Measurements from ENCODE around the gene FBXO47. TPM values are rescaled to one million over a fixed set of nuclear protein-coding genes. Genes with fewer than 3 reads are reported as not detected.

Gene FBXO47
- total and polyA plus RNA-seq, 2 donors (not counting 3 experiments of a cell fraction or from before 2014, with no cell fraction given) = not detected

DNA sequence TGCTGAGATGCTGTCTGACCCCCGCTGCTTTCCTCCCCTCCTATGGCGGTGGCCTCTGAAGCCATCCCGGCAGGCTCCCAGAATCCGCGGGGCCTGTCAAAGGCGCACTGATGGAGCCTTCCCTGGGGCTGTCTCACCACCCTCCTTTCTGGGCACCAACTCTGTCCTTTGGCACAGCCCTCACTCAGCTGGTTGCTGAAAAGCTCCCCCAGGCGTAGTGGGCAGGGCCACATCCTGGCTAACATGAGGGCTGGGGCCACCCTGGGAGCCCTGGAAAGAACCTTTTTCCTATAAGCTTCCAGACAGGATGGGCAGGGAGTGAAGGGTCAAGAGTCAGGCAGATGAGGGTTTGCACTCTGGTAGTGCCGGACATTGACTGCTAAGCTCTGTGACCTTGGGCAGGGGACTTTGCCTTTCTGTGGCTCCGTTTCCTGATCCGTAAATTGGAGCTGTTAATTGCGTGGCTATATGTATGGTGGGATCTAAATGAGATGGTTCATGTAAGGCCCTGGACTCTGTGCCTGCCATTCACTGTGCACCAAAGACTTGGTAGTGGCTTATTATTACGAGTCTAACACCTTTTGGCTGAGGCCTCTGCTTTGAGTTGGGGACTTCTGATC is 69.4 kb downstream of the FBXO47 start:
- H3K4me2 ChIP-seq (ENCODE audit: insufficient read depth, low read length) = no peak overlapping the region
- DNase-seq (ENCODE audit: low read depth, low spot score) = peak; percentile 46
- peaks cover 68% of the 10 kb centered on the region for H3K4me1 ChIP-seq (ENCODE audit: control insufficient read depth, extremely low read depth, insufficient read depth, low read length)
- dilution Hi-C loops (cut with MboI; ENCODE audit: extremely low pct_ligation_motif_present, low sequenced_read_pairs) = no loop called here
- H4K20me1 ChIP-seq (replicated peaks; ENCODE audit: control insufficient read depth, extremely low read depth, insufficient read depth, low read length) = no peaks in the 10 kb centered on the region
- no peak overlapping the region for H3K4me3 ChIP-seq (replicated peaks in 1 of 3; ENCODE audit: insufficient read depth in 1 of 3, low read depth in 1 of 3, low read length in 3 of 3)
- TF ChIP-seq GATA2 (IDR thresholded peaks at IDR 0.05; ENCODE audit: insufficient read depth, insufficient read length, low read depth, low read length) (no peak), POLR2AphosphoS5 (IDR thresholded peaks at IDR 0.05; ENCODE audit: insufficient read depth, low read depth, low read length) (no peak), MYC (IDR thresholded peaks at IDR 0.05; ENCODE audit: low read depth, low read length) (no peak), POLR2A (IDR thresholded peaks at IDR 0.05; ENCODE audit: low read depth, low read length) (no peak), EZH2 (IDR thresholded peaks at IDR 0.05; ENCODE audit: borderline replicate concordance, low read depth, low read length, severe bottlenecking) (no peak), FOS (IDR thresholded peaks at IDR 0.05; ENCODE audit: borderline replicate concordance, insufficient read depth, low read length) (no peak), JUN (IDR thresholded peaks at IDR 0.05; ENCODE audit: borderline replicate concordance, insufficient read depth, insufficient read length, low read depth) (no peak)
- TF ChIP-seq, protein P1, sequence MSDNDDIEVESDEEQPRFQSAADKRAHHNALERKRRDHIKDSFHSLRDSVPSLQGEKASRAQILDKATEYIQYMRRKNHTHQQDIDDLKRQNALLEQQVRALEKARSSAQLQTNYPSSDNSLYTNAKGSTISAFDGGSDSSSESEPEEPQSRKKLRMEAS (IDR thresholded peaks at IDR 0.05; ENCODE audit: insufficient read depth, insufficient read length) = no peak
- TF ChIP-seq, protein P2, sequence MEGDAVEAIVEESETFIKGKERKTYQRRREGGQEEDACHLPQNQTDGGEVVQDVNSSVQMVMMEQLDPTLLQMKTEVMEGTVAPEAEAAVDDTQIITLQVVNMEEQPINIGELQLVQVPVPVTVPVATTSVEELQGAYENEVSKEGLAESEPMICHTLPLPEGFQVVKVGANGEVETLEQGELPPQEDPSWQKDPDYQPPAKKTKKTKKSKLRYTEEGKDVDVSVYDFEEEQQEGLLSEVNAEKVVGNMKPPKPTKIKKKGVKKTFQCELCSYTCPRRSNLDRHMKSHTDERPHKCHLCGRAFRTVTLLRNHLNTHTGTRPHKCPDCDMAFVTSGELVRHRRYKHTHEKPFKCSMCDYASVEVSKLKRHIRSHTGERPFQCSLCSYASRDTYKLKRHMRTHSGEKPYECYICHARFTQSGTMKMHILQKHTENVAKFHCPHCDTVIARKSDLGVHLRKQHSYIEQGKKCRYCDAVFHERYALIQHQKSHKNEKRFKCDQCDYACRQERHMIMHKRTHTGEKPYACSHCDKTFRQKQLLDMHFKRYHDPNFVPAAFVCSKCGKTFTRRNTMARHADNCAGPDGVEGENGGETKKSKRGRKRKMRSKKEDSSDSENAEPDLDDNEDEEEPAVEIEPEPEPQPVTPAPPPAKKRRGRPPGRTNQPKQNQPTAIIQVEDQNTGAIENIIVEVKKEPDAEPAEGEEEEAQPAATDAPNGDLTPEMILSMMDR (IDR thresholded peaks at IDR 0.05; ENCODE audit: extremely low read depth in 1 of 2, insufficient read depth in 1 of 2, low read depth in 1 of 2, low read length in 2 of 2) = no peak
- no peaks in the 10 kb centered on the region for H3K9me1 ChIP-seq (replicated peaks; ENCODE audit: control insufficient read depth, extremely low read depth, insufficient read depth, low read length)
- BruUV-seq (replicated peaks) = no TSS peak
- H2AFZ ChIP-seq (ENCODE audit: low read depth, low read length) = no peak overlapping the region
- peaks cover 0 to 10% of the 10 kb centered on the region in 2 experiments for H3K36me3 ChIP-seq (ENCODE audit: control insufficient read depth in 2 of 2, extremely low read depth in 1 of 2, insufficient read depth in 2 of 2, low read length in 2 of 2)
- H3K9ac ChIP-seq (replicated peaks; ENCODE audit: extremely low read depth, insufficient read depth, low read length) = no peak overlapping the region
- H3K9me3 ChIP-seq (replicated peaks; ENCODE audit: control insufficient read depth, insufficient read depth, low read length) = no peaks in the 10 kb centered on the region
- ChIA-PET POLR2A (interaction anchor here (0.6 to 1.4 kb wide), 3 partner anchors 28 to 466 kb away, joined by 3 to 8 read pairs (median 4); partner anchors contain the start of genes LASP1 and RPL19), CTCF (interaction anchor here (1.1 to 4.1 kb wide), 9 partner anchors 9 to 277 kb away, joined by 3 to 18 read pairs (median 7); partner anchors contain the start of genes LASP1 and LASP1NB)
- no peak for FAIRE-seq
- H3K79me2 ChIP-seq (ENCODE audit: control insufficient read depth, insufficient read depth, low read length) = peaks cover 14% of the 10 kb centered on the region
- H3K27ac ChIP-seq (ENCODE audit: insufficient read depth, low read depth, low read length) = peak overlapping the region; percentile 51
- no peaks in the 10 kb centered on the region for H3K27me3 ChIP-seq (ENCODE audit: control insufficient read depth in 2 of 2, insufficient read depth in 2 of 2, low read length in 2 of 2)
- intact Hi-C loops (cut with micrococcal nuclease) = loop anchor here (1.0 to 2.0 kb wide), 2 partner anchors 17 to 26 kb away; no protein-coding TSS in a partner anchor

Data from endothelial cell of umbilical vein (primary cell).